ENCODE results near the gene ETS1.
"Not testable (repeated sequence)": the region's sequence is repeated elsewhere in the genome, so short reads cannot be mapped to it uniquely, and the experiment has no call there.

The ETS1 gene

GRCh38 chr11:128453444-128454336 is 133.7 kb downstream of the ETS1 start:
- in situ Hi-C loops (cut with HindIII; ENCODE audit: low pct_unique_long_range_greater_than_20kb, low sequenced_read_pairs), result no loop called here
- no peak for TF ChIP-seq JUND (IDR thresholded peaks at IDR 0.05; ENCODE audit: low read depth)
- no peak for DNase-seq (ENCODE audit: low read depth in 1 of 2, low spot score in 1 of 2)

- TF ChIP-seq JUND (IDR thresholded peaks at IDR 0.05; ENCODE audit: low read depth), result no peak
- in situ Hi-C loops (cut with HindIII; ENCODE audit: low pct_unique_long_range_greater_than_20kb, low sequenced_read_pairs), result no loop called here
- no peak for DNase-seq (ENCODE audit: low read depth in 1 of 2, low spot score in 1 of 2)
These were observed 135.5 kb downstream of the ETS1 start for GRCh38 chr11:128451652-128452470.

GRCh38 chr11:128450882-128451651 is 136.3 kb downstream of the ETS1 start:
- no peak for DNase-seq (ENCODE audit: low read depth in 1 of 2, low spot score in 1 of 2)
- in situ Hi-C loops (cut with HindIII; ENCODE audit: low pct_unique_long_range_greater_than_20kb, low sequenced_read_pairs), result no loop called here
- TF ChIP-seq JUND (IDR thresholded peaks at IDR 0.05; ENCODE audit: low read depth), result no peak

- DNase-seq (ENCODE audit: low read depth in 1 of 2, low spot score in 1 of 2); in situ Hi-C loops (cut with HindIII; ENCODE audit: low pct_unique_long_range_greater_than_20kb, low sequenced_read_pairs): not testable (repeated sequence)
These were observed 136.9 kb downstream of the ETS1 start for GRCh38 chr11:128450425-128450824.

- no peak for DNase-seq (ENCODE audit: low read depth in 1 of 2, low spot score in 1 of 2)
- no peak for TF ChIP-seq JUND (IDR thresholded peaks at IDR 0.05; ENCODE audit: low read depth)
- in situ Hi-C loops (cut with HindIII; ENCODE audit: low pct_unique_long_range_greater_than_20kb, low sequenced_read_pairs), result no loop called here
These were observed 138.2 kb downstream of the ETS1 start for GRCh38 chr11:128448981-128449713.

GRCh38 chr11:128448200-128448886 is 139.0 kb downstream of the ETS1 start:
- no peak for TF ChIP-seq JUND (IDR thresholded peaks at IDR 0.05; ENCODE audit: low read depth)
- no peak for DNase-seq (ENCODE audit: low read depth in 1 of 2, low spot score in 1 of 2)
- in situ Hi-C loops (cut with HindIII; ENCODE audit: low pct_unique_long_range_greater_than_20kb, low sequenced_read_pairs), result no loop called here

- in situ Hi-C loops (cut with HindIII; ENCODE audit: low pct_unique_long_range_greater_than_20kb, low sequenced_read_pairs), result no loop called here
- DNase-seq (ENCODE audit: low read depth in 1 of 2, low spot score in 1 of 2), result no peak
- TF ChIP-seq JUND (IDR thresholded peaks at IDR 0.05; ENCODE audit: low read depth), result no peak
These were observed 140.1 kb downstream of the ETS1 start for GRCh38 chr11:128447233-128447632.

GRCh38 chr11:128445921-128446320 is 141.4 kb downstream of the ETS1 start:
- DNase-seq (ENCODE audit: low read depth in 1 of 2, low spot score in 1 of 2); in situ Hi-C loops (cut with HindIII; ENCODE audit: low pct_unique_long_range_greater_than_20kb, low sequenced_read_pairs): not testable (repeated sequence)

- no peak for TF ChIP-seq JUND (IDR thresholded peaks at IDR 0.05; ENCODE audit: low read depth)
- in situ Hi-C loops (cut with HindIII; ENCODE audit: low pct_unique_long_range_greater_than_20kb, low sequenced_read_pairs), result no loop called here
- no peak for DNase-seq (ENCODE audit: low read depth in 1 of 2, low spot score in 1 of 2)
These were observed 150.2 kb downstream of the ETS1 start for GRCh38 chr11:128437136-128437535.

- no peak for TF ChIP-seq JUND (IDR thresholded peaks at IDR 0.05; ENCODE audit: low read depth)
- in situ Hi-C loops (cut with HindIII; ENCODE audit: low pct_unique_long_range_greater_than_20kb, low sequenced_read_pairs), result no loop called here
- DNase-seq (ENCODE audit: low read depth in 1 of 2, low spot score in 1 of 2), result no peak
These were observed 152.5 kb downstream of the ETS1 start for GRCh38 chr11:128434818-128435217.

GRCh38 chr11:128434411-128434810 is 152.9 kb downstream of the ETS1 start:
- in situ Hi-C loops (cut with HindIII; ENCODE audit: low pct_unique_long_range_greater_than_20kb, low sequenced_read_pairs), result no loop called here
- DNase-seq (ENCODE audit: low read depth in 1 of 2, low spot score in 1 of 2), result no peak
- TF ChIP-seq JUND (IDR thresholded peaks at IDR 0.05; ENCODE audit: low read depth), result no peak
